Liver (tissue), 9 donors: Measurements from ENCODE around the gene PLB1. TPM values are rescaled to one million over a fixed set of nuclear protein-coding genes. Genes with fewer than 3 reads are reported as not detected.

Source experiments
- DNase-seq: peaks from one replicate; pipeline ENCODE4 v3.0.0-alpha.2; 2017; ENCODE audit warnings: low spot score
- H3K27ac ChIP-seq, 2 donors: one replicate each; pipeline ENCODE4 v1.7.0; 2013; ENCODE audit warnings: inconsistent platforms in 2 of 2, low read length in 2 of 2, control low read depth in 1 of 2, low read depth in 1 of 2, mild to moderate bottlenecking in 1 of 2
- H3K27me3 ChIP-seq, 4 donors: one replicate each; pipeline versions ENCODE4 v1.6.1 to v1.7.0; 2013; ENCODE audit warnings: low read length in 3 of 4, inconsistent platforms in 1 of 4, mild to moderate bottlenecking in 1 of 4, moderate library complexity in 1 of 4; ENCODE audit not compliant: control insufficient read depth in 4 of 4, insufficient read depth in 4 of 4
- H3K36me3 ChIP-seq, 4 donors: one replicate each; pipeline versions ENCODE4 v1.6.1 to v1.7.0; 2013; ENCODE audit warnings: low read length in 3 of 4, mild to moderate bottlenecking in 3 of 4, low read depth in 1 of 4, moderate library complexity in 1 of 4; ENCODE audit not compliant: control insufficient read depth in 4 of 4, insufficient read depth in 3 of 4
- H3K4me1 ChIP-seq, 4 donors: one replicate each; pipeline versions ENCODE4 v1.6.1 to v1.7.0; 2013; ENCODE audit warnings: low read length in 3 of 4, mild to moderate bottlenecking in 3 of 4, moderate library complexity in 1 of 4; ENCODE audit not compliant: control insufficient read depth in 4 of 4, insufficient read depth in 4 of 4
- H3K4me3 ChIP-seq, 3 donors: one replicate each; pipeline versions ENCODE4 v1.6.1 to v1.7.0; 2013; ENCODE audit warnings: low read length in 3 of 3, control low read depth in 1 of 3, low read depth in 1 of 3, mild to moderate bottlenecking in 1 of 3
- H3K9ac ChIP-seq, 2 donors: one replicate each; pipeline ENCODE4 v1.7.0; 2013; ENCODE audit warnings: low read length in 2 of 2, mild to moderate bottlenecking in 2 of 2, moderate library complexity in 2 of 2, control low read depth in 1 of 2, low read depth in 1 of 2
- H3K9me3 ChIP-seq, 4 donors: one replicate each; pipeline versions ENCODE4 v1.6.1 to v1.7.0; 2013; ENCODE audit warnings: low read length in 3 of 4; ENCODE audit not compliant: control insufficient read depth in 4 of 4
- ATF3 ChIP-seq: IDR thresholded peaks from 2 replicates; pipeline ENCODE4 v1.6.1; 2016; ENCODE audit warnings: antibody characterized with exemption
- CTCF ChIP-seq: fragments of 150-350 bp; IDR thresholded peaks from 2 replicates; pipeline ENCODE4 v1.5.1; 2017; ENCODE audit warnings: improper control_type of control experiment, low read depth, low read length; ENCODE audit not compliant: missing input control
- EGR1 ChIP-seq, 2 donors: IDR thresholded peaks; 2 replicates each; pipeline ENCODE4 v1.6.1; 2016 to 2018; ENCODE audit warnings: antibody characterized with exemption in 2 of 2, low read depth in 2 of 2
- FOXA1 ChIP-seq: IDR thresholded peaks from 2 replicates; pipeline ENCODE4 v1.6.1; 2016; ENCODE audit warnings: antibody characterized with exemption
- GABPA ChIP-seq, 2 donors: IDR thresholded peaks in 1 of 2; conservative IDR thresholded peaks in 1 of 2; 2 replicates each; pipeline ENCODE4 v1.6.1; 2016; ENCODE audit warnings: antibody characterized with exemption in 2 of 2, mild to moderate bottlenecking in 1 of 2, moderate library complexity in 1 of 2
- HNF4A ChIP-seq, 2 donors: conservative IDR thresholded peaks; 2 replicates each; pipeline ENCODE4 v1.6.1; 2016; ENCODE audit warnings: antibody characterized with exemption in 2 of 2, mild to moderate bottlenecking in 2 of 2
- HNF4G ChIP-seq: IDR thresholded peaks from 2 replicates; pipeline ENCODE4 v1.6.1; 2016; ENCODE audit warnings: antibody characterized with exemption
- JUND ChIP-seq, 2 donors: IDR thresholded peaks; 2 replicates each; pipeline ENCODE4 v1.6.1; 2016; ENCODE audit warnings: antibody characterized with exemption in 2 of 2
- MAX ChIP-seq: IDR thresholded peaks from 2 replicates; pipeline ENCODE4 v1.6.1; 2016; ENCODE audit warnings: antibody characterized with exemption
- NR2F2 ChIP-seq: IDR thresholded peaks from 2 replicates; pipeline ENCODE4 v1.6.1; 2016; ENCODE audit warnings: antibody characterized with exemption
- RAD21 ChIP-seq, 2 donors: IDR thresholded peaks; 2 replicates each; pipeline ENCODE4 v1.6.1; 2016; ENCODE audit warnings: antibody characterized with exemption in 2 of 2, mild to moderate bottlenecking in 2 of 2
- RXRA ChIP-seq, 2 donors: IDR thresholded peaks; 2 replicates each; pipeline ENCODE4 v1.6.1; 2017 to 2018; ENCODE audit warnings: antibody characterized with exemption in 2 of 2, mild to moderate bottlenecking in 1 of 2
- SP1 ChIP-seq: IDR thresholded peaks from 2 replicates; pipeline ENCODE4 v1.6.1; 2018; ENCODE audit warnings: antibody characterized with exemption, mild to moderate bottlenecking
- TAF1 ChIP-seq: conservative IDR thresholded peaks from 2 replicates; pipeline ENCODE4 v1.6.1; 2016; ENCODE audit warnings: antibody characterized with exemption, mild to moderate bottlenecking
- YY1 ChIP-seq: IDR thresholded peaks from 2 replicates; pipeline ENCODE4 v1.6.1; 2016; ENCODE audit warnings: antibody characterized with exemption, mild to moderate bottlenecking
- ZBTB33 ChIP-seq: IDR thresholded peaks from 2 replicates; pipeline ENCODE4 v1.6.1; 2016; ENCODE audit warnings: antibody characterized with exemption
- WGBS: extraction: QIAGEN DNeasy Blood & Tissue Kit; methylation state at CpG from one replicate; pipeline ENCODE4 v1.1.7; 2013; 5-methylcytosine and 5-hydroxymethylcytosine counted together
- polyA plus RNA-seq, 2 donors: library from polyadenylated mRNA; stranded (reverse) in 1 of 2; unstranded in 1 of 2; fragments of 200-250 nt in 1 of 2; fragments of >200 nt in 1 of 2; fragmentation: Nextera tagmentation in 1 of 2; extraction: Ambion mirVana in 1 of 2; gene quantifications; one replicate each; pipeline versions ENCODE4 v1.2.1 to v1.2.3, GENCODE V29; 2013 to 2015
- total RNA-seq, 2 donors: library from RNA; depleted of rRNA; stranded (reverse); fragments of >200 nt; gene quantifications; one replicate each; pipeline ENCODE4 v1.2.3, GENCODE V29; 2014
- donor health status: healthy.
- donor health status: healthy.
- donor health status: healthy.
- donor health status: healthy.
- donor health status: healthy.

PLB1 gene
- total and polyA plus RNA-seq, 4 donors = 0.58 to 4.5 (median 1.6) TPM

- TF ChIP-seq GABPA (IDR thresholded peaks at IDR 0.05 in 1 of 2, conservative IDR thresholded peaks at IDR 0.05 in 1 of 2) = no peak
- TF ChIP-seq YY1 = no peak
- TF ChIP-seq RAD21 (IDR thresholded peaks at IDR 0.05) = no peak
- TF ChIP-seq ZBTB33 = no peak
- TF ChIP-seq EGR1 (IDR thresholded peaks at IDR 0.05; ENCODE audit: low read depth in 2 of 2) = no peak
- no peak for TF ChIP-seq ATF3
These were observed 127.9 kb downstream of the PLB1 start (continued) for GRCh38 chr2:28623582-28624405.

- Histone ChIP-seq H3K9ac (no peak overlapping the region), H3K4me1 (peaks cover 8 to 39% (median 27%) of the 10 kb centered on the region in 4 donors), H3K4me3 (no peak overlapping the region), H3K27ac (peak overlapping the region in 1 of 2 donors; percentile 6), H3K27me3 (no peaks in the 10 kb centered on the region), H3K9me3 (no peaks in the 10 kb centered on the region), H3K36me3 (no peaks in the 10 kb centered on the region)
- no peak for DNase-seq
- no peak for TF ChIP-seq GABPA (IDR thresholded peaks at IDR 0.05 in 1 of 2, conservative IDR thresholded peaks at IDR 0.05 in 1 of 2)
- no peak for TF ChIP-seq CTCF
- TF ChIP-seq ATF3 = no peak
- no peak for TF ChIP-seq EGR1 (IDR thresholded peaks at IDR 0.05; ENCODE audit: low read depth in 2 of 2)
- TF ChIP-seq FOXA1 = no peak
- whole genome bisulfite sequencing = 83% methylated on average over 2 of the region's 2 CpGs
These were observed 128.6 kb downstream of the PLB1 start for GRCh38 chr2:28624436-28624792.

- H3K4me1 ChIP-seq = peaks cover 9 to 43% (median 30%) of the 10 kb centered on the region in 4 donors
- peak overlapping the region; percentile 2 to 6 for H3K27ac ChIP-seq
- no peaks in the 10 kb centered on the region for H3K27me3 ChIP-seq
- H3K36me3 ChIP-seq = no peaks in the 10 kb centered on the region
- no peak overlapping the region for H3K4me3 ChIP-seq
- H3K9me3 ChIP-seq = no peaks in the 10 kb centered on the region
- DNase-seq = no peak
- H3K9ac ChIP-seq = no peak overlapping the region
- 65% methylated on average over 19 of the region's 19 CpGs for WGBS
- TF ChIP-seq NR2F2 (peak; percentile 96), GABPA (IDR thresholded peaks at IDR 0.05 in 1 of 2, conservative IDR thresholded peaks at IDR 0.05 in 1 of 2) (peak in 1 of 2 donors; percentile 17), HNF4G (peak; percentile 16), JUND (IDR thresholded peaks at IDR 0.05) (no peak), RXRA (IDR thresholded peaks at IDR 0.05) (peak; percentile 59 to 66), FOXA1 (no peak), ZBTB33 (no peak), SP1 (peak; percentile 67), EGR1 (IDR thresholded peaks at IDR 0.05; ENCODE audit: low read depth in 2 of 2) (no peak), CTCF (no peak), YY1 (no peak), HNF4A (conservative IDR thresholded peaks at IDR 0.05) (peak; percentile 33 to 54), ATF3 (no peak), TAF1 (no peak), MAX (no peak)
These were observed 129.2 kb downstream of the PLB1 start for GRCh38 chr2:28624793-28625701.
